SIG-M5 treated with dmso at 0.1 percent for 504 hours (cell line): ENCODE data around the gene SDC3.

Experiments
- DNase-seq: peaks from one replicate; lab custom pipeline; 2025; ENCODE audit not compliant: unreplicated experiment; lab: John Stamatoyannopoulos, UW

The SDC3 gene

DNA sequence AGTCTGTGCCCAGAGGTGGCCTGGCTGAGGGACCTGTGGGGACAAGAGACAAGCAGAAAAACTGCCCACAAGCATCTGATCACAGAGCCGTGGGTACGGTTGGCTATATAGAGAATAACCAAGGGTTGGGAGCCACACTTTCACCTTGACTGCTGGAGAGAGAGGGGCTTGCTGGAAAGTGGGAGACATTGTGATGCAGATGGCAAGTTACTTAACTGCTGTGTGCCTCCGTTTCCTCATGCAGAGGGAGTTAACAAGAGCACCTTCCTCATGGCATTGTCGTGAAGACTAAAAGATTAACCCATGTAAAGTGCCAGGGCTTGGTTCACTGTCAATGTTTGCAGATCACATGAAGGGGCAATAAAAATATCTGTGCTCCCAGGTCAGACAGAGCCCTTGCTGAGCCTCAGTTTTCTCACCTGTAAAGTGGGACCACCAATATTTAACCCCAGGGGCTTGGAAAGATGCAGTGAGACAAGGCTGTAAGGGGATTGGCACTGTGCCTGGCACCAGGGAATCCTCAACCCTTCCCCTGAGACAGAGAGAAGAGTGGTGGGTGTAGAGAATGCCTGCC, 52.8 kb downstream of the SDC3 start:
- no peak for DNase-seq

DNA sequence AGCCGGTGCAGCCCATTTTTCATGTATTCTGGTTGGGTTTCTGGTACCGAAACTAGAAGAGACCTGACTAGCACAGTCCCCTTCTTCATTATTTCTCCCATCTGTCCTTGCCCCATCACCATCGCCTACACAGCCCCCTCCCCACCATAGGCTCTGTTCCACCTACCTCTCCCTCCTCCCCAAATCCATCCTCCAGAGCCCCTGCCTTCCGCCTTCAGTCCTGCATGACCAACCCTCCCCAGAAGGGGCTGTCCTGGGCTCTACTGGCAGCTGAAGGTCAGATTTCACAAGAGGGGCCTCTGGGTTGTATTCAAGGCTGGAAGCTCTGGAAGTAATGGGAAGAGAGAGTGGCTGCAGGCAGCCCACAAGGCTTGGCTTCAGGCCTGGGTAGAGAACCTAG, 55.2 kb downstream of the SDC3 start:
- DNase-seq: no peak

DNA sequence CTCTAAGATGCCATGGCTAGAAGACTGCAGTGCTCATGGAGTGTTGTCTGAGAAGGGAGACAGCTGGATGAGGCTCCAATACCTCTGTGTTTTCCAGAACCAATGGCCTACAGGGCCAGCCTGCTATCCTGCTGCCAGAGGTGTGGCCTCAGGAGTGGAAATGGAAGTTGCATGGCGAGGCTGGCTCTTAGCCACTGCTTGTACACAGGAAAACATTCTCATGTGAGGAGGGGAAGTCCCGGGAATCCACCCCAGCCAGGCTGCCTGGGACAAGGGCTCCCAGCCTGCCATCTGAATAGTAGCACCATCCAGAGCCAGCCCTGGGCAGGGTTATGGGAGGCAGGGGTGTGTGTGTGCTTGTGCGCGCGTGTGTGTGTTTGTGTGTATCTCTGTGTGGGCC, 56.5 kb downstream of the SDC3 start:
- DNase-seq: no peak

DNA sequence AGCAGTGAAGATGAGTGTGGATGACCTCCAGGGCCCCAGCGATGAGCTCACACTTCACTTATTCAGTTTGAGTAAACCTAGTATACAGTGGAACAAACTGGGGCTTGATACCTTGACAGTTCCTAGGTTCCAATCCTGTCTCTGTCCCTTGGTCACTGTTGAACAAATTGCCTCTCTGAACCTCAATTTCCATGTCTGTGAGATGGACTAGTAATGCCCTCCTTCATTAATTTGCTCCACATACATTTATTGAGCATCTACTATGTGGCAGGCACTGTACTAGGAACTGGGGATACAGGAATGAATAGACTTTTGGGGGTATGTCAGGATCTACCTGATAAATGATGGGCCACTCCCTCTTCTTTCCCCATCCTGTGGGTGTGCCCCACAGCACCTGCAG, 57.3 kb downstream of the SDC3 start:
- no peak for DNase-seq

DNA sequence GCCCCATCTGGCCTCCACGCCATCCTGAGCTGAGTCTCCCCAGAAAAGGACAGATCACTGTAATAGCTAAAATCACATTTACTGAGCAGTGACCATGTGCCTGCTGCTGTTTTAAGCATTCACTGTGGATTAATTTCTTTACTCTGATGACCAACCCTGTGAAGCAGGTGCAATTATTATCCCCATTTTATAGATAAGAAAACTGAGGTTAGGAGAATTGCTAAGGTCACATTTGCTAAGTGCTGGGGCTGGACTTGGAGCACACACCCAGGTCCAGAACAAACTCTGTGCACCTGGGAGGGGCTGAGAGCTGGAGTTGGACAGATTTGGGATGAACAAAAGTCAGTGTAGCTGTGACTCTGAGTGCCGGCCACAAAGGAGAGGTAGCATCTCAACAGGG, 58.0 kb downstream of the SDC3 start:
- no peak for DNase-seq

DNA sequence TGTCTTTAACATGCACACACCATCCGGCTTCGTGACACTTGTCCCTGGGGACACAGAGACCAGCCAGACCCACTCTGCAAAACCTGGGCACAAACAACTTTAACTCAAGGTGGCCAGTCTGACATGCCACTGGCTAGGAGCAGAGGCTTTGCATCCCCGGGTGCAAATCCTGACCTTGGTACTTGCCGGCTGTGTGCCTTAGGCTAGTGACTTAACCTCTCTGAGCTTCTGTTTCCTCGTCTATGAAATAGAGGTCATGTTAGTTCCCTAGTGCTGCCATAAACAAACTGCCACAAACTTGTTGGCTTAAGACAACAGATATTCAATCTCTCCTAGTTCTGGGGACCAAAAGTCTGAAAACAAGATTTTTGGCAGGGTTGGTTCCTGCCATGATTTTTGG, 60.4 kb downstream of the SDC3 start:
- DNase-seq: no peak

DNA sequence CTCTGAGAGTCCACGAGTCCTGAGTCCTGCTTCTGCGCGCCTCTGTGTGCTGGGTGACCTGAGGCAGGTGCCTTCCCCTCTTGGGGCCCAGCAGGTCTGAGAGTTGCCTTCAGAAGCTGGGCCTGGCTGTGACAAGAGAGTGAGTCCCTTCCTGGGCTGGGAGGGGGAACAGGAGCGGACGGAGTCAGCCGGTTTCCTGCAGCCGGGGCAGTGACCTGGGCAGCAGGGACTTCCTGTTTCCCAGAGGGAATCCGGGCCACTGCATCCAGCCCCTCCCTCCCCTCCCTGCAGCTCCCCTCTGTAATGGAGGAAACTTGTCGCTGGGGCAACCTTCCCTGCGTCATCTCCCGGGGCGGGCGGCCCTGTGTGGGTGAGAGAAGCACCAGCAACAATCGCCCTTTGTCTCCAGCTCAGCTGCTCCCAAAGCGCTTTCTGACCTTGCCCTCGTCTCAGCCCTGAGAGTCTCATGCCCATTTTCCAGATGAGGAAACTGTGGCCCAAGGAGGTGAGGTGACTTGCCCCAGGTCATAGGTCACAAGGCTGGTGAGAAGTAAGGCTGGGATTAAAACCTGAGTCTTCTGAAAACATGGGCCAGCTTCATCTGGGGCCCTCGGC, 61.1 kb downstream of the SDC3 start:
- DNase-seq: no peak

DNA sequence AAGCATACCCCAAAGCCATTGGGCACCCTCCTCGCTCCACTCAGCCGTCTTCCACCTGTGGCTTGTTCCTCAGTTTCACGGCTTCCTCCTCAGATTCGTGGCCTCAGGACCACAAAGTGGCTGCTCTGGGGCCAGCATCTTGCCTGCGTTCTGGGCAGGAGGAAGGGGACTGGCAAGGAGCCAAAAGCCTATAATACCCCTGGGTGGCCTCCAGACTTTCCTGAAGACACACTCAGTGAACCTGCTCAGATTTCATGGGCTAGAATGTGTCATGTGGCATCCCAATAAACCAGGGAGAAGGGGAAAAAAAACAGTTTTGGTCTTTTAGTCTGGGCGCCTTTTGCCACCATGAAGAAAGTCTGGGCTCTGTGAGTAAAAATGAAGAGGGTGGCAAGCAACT, 62.0 kb downstream of the SDC3 start:
- no peak for DNase-seq

DNA sequence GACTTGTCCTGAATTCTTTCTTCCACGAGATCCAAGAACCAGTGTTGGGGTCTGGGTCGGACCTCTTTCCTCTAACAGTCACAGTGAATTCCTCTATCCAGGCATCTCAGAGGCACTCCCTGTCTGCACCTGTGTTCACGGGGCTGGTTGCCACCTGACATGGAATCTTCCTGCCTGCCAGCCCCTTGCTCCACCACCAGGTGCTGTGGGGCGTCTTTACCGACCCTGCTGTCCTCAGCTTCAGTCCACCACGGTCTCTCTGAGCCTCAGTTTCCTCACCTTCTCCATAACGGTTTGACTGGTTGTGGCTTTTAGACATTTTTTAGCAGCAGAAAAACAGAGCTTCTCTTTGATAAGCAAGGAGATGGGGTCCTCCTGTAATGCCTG, 62.7 kb downstream of the SDC3 start:
- no peak for DNase-seq

DNA sequence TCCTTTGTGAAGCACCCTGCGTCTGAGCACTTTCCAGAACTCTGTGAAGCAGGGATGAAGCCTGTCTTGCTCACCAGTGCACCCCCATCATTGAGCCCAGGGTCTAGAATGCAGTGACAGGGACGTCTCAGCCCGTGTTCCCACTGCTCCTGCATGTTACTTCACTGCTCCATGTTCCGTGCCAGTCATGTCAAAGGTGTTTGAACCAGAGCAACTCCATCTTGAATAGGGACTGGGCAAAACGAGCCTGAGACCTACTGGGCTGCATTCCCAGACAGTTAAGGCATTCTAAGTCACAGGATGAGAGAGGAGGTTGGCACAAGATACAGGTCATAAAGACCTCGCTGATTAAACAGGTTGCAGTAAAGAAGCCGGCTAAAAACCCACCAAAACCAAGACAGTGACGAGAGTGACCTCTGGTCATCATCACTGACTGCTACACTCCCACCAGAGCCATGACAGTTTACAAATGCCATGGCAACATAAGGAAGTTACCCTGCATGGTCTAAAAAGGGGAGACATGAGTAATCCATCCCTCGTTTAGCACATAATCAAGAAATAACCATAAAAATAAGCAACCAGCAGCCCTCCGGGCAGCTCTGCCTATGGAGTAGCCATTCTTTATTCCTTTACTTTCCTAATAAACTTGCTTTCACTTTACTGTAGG, 63.2 kb downstream of the SDC3 start:
- DNase-seq: no peak

DNA sequence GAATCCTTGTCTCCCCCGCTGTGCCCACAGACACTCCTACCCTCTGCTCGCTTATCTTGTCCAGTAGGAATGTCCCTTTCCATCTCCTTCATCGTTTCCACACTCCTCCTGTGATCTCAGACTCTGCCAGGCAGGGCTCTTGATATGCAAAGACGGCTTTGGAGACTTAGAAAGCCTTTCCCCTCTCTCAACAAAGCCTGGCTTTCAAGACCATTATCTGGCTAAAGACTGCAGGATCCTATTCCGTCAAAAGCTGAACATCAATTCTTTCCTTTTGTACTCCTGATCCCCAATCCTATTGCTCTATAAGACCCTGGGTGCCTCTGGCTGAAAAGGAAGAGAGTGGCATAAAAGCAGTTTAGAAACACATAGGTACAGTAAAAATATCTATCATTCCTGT, 63.9 kb downstream of the SDC3 start:
- no peak for DNase-seq

DNA sequence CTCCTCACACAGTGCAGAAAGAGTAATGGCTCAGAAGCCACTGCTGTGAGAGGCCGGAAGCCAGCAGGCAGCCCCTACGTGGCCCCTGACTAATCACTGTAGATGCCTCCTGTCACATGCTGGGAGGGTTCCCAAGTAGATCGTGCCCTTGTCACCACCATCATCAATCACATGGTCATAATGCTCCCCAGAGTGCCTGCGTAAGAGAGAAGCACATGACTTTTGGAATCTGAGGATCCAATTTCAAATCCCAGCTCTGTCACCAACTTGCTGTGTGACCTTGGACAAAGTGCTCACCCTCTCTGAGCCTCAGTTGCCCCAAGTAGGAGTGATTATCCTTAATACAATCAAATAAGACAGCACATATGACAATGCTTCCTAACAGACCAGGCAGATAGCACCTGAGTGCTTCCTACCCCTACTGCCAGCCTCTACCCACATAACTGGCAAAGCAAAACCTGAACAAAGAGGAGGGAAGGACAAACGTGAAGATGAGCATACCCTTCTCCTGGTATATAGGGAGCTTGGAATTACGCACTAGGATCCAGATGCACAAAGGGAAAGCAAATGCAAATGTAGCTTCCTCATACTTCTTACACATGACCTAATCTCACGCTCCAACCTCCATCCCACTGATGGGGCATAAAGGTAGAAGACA, 65.7 kb downstream of the SDC3 start:
- no peak for DNase-seq

DNA sequence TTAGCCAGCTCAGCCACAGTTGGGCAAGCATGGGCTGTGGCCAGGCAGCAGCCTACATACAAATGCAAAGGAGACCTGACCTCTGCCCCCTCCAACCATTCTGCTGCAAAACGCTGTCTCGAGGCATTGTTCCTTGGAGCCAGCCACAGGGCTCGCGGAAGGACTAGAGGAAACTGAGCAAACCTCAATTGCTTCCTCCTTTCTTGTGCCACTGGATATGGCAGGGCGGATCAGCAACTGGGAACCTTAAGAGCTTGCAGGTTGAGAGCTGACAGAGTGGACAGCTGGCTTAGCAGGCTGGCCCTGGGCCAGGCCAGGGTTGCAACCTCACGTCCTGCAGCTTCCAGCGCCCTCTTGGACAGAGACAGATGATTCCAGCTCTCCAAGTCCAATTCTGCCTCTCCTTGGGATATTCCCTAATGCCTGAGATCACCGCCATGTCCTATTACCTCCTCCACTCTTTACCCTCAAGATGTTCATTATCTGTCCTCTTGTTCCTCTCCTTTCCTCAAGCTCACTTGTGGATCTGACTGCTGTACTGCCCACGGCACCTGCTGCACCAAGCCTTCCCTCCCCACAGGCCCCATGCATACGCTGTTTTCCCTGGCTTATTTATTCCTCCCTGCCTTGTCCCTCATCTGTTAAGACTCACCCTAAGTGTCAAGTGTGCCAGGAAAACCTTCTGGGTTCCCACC, 67.5 kb downstream of the SDC3 start:
- no peak for DNase-seq

DNA sequence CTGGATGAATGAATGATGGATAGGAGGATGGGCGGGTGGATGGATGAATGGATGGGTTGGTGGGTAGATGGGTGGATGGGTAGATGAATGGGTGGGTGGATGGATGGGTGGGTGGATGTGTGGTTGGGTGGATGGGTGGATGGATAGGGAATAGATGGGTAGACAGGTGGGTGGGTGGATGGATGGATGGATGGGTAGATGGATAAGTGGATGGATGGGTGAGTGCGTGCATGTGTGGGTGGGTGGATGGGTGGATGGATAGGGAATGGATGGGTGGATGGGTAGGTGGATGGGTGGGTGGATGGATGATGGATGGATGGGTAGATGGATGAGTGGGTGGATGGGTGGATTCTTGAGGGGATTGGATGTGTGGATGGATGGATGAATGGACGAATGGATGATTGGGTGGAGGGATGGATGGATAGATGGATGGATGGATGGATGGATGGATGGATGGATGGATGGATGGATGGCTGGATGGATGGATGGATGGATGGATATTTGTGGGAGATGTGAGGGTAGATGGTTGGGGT, 68.7 kb downstream of the SDC3 start:
- DNase-seq: no peak

DNA sequence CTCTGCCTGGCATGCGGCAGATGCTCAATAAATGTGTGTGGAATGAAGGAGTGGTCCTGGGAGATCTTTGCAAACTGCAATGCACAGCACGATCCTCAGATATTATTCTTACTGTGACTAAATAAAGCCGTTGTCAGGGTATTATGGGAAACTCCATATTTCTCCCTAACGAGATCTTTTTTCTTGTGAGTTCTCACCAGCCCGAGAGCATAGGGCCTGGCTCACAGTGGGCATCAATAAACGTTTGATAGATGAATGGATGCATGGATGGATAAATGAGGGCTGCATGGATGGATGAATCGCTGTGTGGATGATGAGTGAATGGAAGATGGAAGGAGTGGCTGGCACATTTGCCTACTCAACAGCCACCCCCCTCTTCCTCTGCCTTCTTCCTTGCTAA, 69.6 kb downstream of the SDC3 start:
- no peak for DNase-seq

DNA sequence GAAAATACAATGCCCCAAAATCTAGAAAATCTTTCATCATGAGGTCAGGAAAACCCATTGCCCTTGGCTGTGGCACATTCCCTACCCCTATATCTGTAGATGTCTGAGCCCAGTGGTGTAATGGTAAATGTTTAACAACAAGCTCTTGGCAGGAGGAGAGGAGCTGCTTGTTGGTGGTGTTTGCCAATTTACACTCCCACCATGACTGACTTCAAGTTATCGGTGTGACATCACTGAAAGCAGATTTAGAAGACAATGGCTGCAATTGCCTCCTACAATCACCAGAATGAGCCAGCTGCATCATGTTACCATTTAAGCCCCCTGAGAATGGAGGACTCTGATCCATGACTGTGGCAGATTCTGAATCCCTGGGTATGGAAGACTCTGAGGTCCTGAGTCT, 70.9 kb downstream of the SDC3 start:
- DNase-seq: no peak

DNA sequence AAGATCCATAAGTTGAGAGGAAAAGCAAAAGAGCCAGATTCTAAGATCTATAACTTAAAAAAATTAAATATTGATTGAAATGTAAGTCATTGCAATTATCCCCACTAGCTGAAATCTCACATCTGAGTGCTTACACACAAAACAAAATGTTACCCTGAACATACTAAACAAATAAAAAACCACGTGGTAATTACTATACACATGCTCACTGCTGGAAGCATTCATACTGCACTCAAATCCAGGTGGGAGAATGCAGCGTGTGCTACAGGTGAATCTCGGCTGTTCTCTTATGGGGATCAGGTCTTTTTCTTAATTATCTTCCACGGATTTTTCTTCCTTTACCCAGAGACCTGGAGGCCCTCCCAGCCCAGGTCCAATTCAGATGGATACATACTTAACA, 74.3 kb downstream of the SDC3 start:
- no peak for DNase-seq

DNA sequence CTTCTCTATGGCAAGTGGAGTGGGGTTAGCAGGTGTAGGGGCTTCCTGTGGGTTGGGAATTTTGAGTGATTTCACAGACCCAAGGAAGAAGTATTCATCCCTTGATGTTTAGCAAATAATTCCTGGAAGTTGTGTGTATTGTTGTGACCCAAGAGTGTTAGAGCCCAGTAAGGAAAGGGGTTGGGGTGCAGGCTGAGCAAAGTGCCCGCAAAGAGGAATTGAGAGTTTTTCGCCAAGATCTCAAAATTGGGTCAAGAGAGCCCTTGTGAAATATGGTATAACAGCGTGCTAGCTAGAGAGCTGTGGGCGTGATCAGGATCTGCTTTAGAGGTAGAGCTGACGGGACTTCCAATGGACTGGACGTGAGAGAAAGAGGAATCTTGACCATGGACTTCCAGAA, 78.0 kb downstream of the SDC3 start:
- peak; percentile 63 for DNase-seq

DNA sequence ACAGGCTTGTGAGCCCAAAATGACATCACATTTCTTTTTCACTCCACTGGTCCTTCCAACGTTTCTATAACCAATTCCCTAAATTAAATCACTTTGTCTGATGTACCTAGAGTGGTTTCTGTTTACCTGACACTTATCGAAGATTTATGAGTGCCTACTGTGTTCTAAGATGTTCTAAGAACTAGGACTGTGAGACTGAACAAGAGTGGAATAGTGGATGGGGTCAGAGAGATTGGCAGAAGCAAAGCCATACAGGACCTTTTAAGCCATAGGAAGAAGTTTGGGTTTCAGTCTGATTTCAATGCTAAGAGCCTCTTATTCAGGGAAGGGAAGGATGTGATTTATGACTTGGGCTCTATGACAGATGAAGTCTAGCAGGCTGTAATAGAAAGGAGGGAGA, 78.7 kb downstream of the SDC3 start:
- no peak for DNase-seq

DNA sequence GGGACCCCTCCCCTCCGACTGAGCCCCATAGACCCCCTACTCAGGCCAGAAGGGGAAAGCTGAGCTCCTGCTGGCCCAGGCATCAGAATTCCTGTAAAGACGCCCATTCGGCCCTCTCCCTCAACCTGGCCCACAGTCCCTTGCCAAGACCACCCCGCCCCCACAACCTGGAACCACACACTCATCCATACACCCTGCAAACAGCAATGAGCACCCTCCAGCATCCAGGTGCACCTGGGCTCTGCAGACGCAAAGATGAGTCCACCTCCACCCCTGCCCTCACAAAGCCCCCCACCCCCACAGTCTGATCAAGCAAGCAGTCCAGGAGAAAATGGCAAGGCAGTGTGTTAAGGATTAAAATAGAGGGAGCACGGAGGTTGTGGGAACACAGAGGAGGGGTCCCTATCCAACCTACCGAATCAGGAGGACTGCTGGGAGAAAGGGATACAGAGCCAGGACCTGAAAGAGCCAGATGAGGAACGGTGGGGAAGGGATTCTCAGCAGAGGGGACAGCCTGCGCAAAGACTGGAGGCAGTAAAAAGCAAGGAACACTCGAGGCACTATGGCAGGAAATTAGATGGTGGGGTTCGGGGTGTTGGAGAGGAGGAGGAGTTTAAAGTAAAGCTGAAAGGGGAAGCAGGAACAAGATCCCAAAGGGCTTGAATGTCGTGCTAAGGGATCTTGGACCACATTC, 83.7 kb downstream of the SDC3 start:
- no peak for DNase-seq
